Activated naive CD4-positive, alpha-beta T cell treated with anti-CD3 and anti-CD28 coated beads, Interleukin-2, amount 10 ng/mL, durations not matched to agents 7 days and 5 days (primary cell): Measurements from ENCODE around the gene STRADA.

Source experiments
- CTCF ChIA-PET: fragments of 350-600 bp; sonication (Branson Sonifier 250); formaldehyde crosslinking; loops from one replicate; lab custom pipeline; 2021; ENCODE audit warnings: antibody characterized with exemption; lab: Charles Lee
- DNase-seq: peaks from one replicate; pipeline ENCODE4 v3.0.0-alpha.2; 2020
- H3K27ac Mint-ChIP-seq: one replicate; pipeline ENCODE4 v1.8.0; 2021; ENCODE audit warnings: mild to moderate bottlenecking, moderate library complexity, mixed read lengths
- H3K27me3 Mint-ChIP-seq: one replicate; pipeline ENCODE4 v1.8.0; 2021; ENCODE audit warnings: mild to moderate bottlenecking, mixed read lengths
- H3K36me3 Mint-ChIP-seq: one replicate; pipeline ENCODE4 v1.8.0; 2021; ENCODE audit warnings: mixed read lengths
- H3K4me1 Mint-ChIP-seq: one replicate; pipeline ENCODE4 v1.8.0; 2021; ENCODE audit warnings: mixed read lengths
- H3K4me3 Mint-ChIP-seq: one replicate; pipeline ENCODE4 v1.8.0; 2021; ENCODE audit warnings: mild to moderate bottlenecking, moderate library complexity, mixed read lengths
- H3K9me3 Mint-ChIP-seq: one replicate; pipeline ENCODE4 v1.8.0; 2021; ENCODE audit warnings: mixed read lengths

The STRADA gene

DNA sequence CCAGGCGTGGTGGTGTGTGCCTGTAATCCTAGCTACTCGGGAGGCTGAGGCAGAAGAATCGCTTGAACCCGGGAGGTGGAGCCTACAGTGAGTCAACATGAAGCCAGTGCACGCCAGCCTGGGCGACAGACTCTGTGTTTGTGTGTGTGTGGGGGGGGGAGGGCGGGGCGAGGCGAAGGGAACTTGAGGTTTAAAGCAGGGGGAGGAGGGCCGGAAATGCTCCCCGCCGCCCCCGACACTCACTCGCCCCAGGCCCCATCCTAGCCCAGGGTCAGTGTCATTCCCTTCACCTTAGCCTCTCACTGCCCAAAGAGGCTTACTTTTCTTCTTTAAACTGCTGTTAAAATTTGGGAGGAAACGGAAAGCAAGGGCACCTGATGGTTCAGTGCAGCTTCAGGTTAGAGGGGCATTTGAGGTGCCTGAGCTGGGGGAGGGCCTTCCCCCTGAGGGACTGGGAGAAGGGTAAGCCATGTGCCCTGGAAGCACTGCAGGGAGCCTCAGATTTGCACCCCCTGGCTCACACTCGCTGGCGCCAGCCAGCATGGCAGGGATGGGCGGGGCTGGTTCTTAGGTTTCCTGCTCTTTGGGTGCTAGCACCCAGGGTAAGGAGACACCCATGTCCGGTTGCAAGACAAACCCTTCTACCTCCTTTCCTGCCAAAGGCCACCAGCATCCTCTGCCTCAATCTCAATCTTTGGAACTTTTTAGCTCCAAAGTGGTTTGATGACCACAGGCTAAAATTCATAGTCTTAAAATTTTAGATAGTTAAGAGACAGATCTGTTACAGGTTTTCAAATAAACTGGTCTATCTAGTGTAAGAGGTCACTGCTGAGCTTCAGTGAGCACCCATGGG, 39.5 kb downstream of the STRADA start:
- CTCF ChIA-PET, result interaction anchor here (1.0 to 2.2 kb wide), 6 partner anchors 9 to 126 kb away, joined by 3 to 9 read pairs (median 4); no protein-coding TSS in a partner anchor
- Mint-ChIP-seq H3K4me3 (peak overlapping the region; percentile 94), H3K27me3 (peaks cover 5% of the 10 kb centered on the region), H3K27ac (peak overlapping the region; percentile 99), H3K9me3 (no peaks in the 10 kb centered on the region), H3K4me1 (peaks cover 64% of the 10 kb centered on the region), H3K36me3 (peaks cover 57% of the 10 kb centered on the region)
- peak; percentile 89 for DNase-seq

GRCh38 chr17:63701456-63701820, 40.2 kb downstream of the STRADA start:
- peak; percentile 32 for DNase-seq
- H3K27ac Mint-ChIP-seq, result peak overlapping the region; percentile 99
- peak overlapping the region; percentile 94 for H3K4me3 Mint-ChIP-seq
- H3K27me3 Mint-ChIP-seq, result peaks cover 5% of the 10 kb centered on the region
- CTCF ChIA-PET, result interaction anchor here (1.0 to 2.2 kb wide), 7 partner anchors 9 to 127 kb away, joined by 3 to 9 read pairs (median 3); no protein-coding TSS in a partner anchor
- H3K36me3 Mint-ChIP-seq, result peaks cover 59% of the 10 kb centered on the region
- no peaks in the 10 kb centered on the region for H3K9me3 Mint-ChIP-seq
- peaks cover 64% of the 10 kb centered on the region for H3K4me1 Mint-ChIP-seq

GRCh38 chr17:63700528-63701455, 40.8 kb downstream of the STRADA start:
- H3K4me3 Mint-ChIP-seq, result peak overlapping the region; percentile 94
- H3K36me3 Mint-ChIP-seq, result peaks cover 61% of the 10 kb centered on the region
- H3K27me3 Mint-ChIP-seq, result peaks cover 5% of the 10 kb centered on the region
- DNase-seq, result peak; percentile 64
- peak overlapping the region; percentile 99 for H3K27ac Mint-ChIP-seq
- CTCF ChIA-PET, result interaction anchor here (0.6 to 2.2 kb wide), 7 partner anchors 10 to 127 kb away, joined by 3 to 9 read pairs (median 3); no protein-coding TSS in a partner anchor
- peaks cover 64% of the 10 kb centered on the region for H3K4me1 Mint-ChIP-seq
- no peaks in the 10 kb centered on the region for H3K9me3 Mint-ChIP-seq

- Mint-ChIP-seq H3K4me3 (peak within 1 kb of the TSS; percentile 94), H3K27ac (peak within 1 kb of the TSS; percentile 99), H3K27me3 (peaks cover 5% of the 10 kb centered on the region), H3K9me3 (no peaks in the 10 kb centered on the region), H3K36me3 (peaks cover 64% of the 10 kb centered on the region), H3K4me1 (peaks cover 64% of the 10 kb centered on the region)
- CTCF ChIA-PET, result interaction anchor here (0.6 kb wide), 1 partner anchor 11 kb away, joined by 3 read pairs; no protein-coding TSS in a partner anchor
- DNase-seq, result peak; percentile 90
Observed at GRCh38 chr17:63699638-63700527, 41.7 kb downstream of the STRADA start, which contains the start of gene LIMD2. Gene LIMD2 (minus strand): TSS chr17:63700125. CDS start chr17:63699298, 827 bp downstream.

DNA sequence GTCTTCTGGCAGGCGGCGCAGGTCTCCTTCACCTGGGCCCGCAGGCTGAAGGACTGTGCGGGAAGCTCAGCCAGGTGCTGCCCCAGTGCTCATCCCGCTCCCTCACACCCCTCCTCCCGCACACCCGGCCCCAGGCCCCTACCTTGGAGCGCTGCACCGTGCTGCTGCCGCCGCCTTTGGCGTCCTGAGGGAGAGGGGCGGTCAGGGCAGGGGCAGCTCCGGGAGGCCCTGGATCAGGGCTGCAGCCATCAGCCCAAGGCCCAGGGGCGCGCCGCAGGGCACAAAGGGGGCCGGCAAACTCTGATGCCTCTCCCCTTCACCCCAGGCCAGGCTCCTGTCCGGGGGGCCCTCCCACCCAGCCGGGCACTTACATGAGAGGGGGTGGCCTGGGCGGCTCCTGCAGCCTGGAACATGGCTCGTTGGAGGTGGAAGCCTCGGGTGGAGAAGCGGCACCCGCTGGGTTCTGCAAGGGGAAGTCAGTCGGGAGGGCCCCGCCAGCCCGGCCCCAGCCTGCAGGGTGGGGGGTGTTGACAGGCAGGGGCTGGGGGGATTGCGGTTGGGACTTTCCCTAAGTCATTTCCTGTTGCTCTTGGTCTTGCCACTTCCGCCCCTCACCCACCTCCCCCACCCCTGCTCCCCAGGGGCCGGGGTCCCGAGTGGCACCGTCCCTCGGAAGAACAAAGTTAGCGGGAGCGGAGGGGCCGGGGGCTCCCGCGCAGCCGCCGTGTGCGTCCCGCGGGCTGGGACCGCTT, 42.5 kb downstream of the STRADA start:
- peaks cover 11% of the 10 kb centered on the region for H3K27me3 Mint-ChIP-seq
- no peaks in the 10 kb centered on the region for H3K9me3 Mint-ChIP-seq
- peak overlapping the region; percentile 93 for H3K4me3 Mint-ChIP-seq
- peaks cover 71% of the 10 kb centered on the region for H3K36me3 Mint-ChIP-seq
- CTCF ChIA-PET, result interaction anchor here (0.8 to 3.2 kb wide), 11 partner anchors 7 to 273 kb away, joined by 3 to 42 read pairs (median 4); no protein-coding TSS in a partner anchor
- peak; percentile 96 for DNase-seq
- H3K4me1 Mint-ChIP-seq, result peaks cover 61% of the 10 kb centered on the region
- H3K27ac Mint-ChIP-seq, result peak overlapping the region; percentile 97

DNA sequence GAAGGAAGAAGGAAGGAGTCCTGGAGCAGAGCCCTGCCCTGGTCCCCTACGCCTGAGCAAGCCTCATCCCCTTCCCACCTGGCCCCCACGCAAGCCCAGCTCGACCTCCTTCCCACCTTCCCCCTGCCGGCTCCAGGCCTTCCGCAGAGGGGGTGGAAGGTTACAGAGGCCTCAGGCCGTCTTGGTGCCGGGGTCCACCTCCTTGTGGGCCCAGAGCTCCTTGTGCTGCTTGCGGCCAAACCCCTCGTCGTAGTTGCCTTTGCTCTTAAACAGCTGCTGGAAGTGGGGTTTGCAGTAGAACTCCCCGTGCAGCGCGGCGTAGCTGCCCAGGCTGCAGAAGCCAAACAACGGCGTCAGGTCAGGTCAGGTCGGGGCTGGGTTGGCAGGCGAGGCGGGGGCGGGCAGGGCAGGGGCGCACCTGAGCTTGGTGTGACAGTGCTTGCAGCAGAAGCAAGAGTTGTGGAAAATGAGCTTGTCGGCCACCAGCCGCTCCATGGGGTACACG, 43.2 kb downstream of the STRADA start:
- CTCF ChIA-PET, result interaction anchor here (0.6 to 3.2 kb wide), 13 partner anchors 8 to 272 kb away, joined by 3 to 42 read pairs (median 3); no protein-coding TSS in a partner anchor
- peaks cover 69% of the 10 kb centered on the region for H3K36me3 Mint-ChIP-seq
- peak; percentile 48 for DNase-seq
- peaks cover 58% of the 10 kb centered on the region for H3K4me1 Mint-ChIP-seq
- H3K4me3 Mint-ChIP-seq, result peak overlapping the region; percentile 93
- H3K27me3 Mint-ChIP-seq, result peaks cover 13% of the 10 kb centered on the region
- no peaks in the 10 kb centered on the region for H3K9me3 Mint-ChIP-seq
- peak overlapping the region; percentile 97 for H3K27ac Mint-ChIP-seq

GRCh38 chr17:63697341-63698286, 44.0 kb downstream of the STRADA start:
- Mint-ChIP-seq H3K36me3 (peaks cover 66% of the 10 kb centered on the region), H3K27me3 (peaks cover 13% of the 10 kb centered on the region), H3K4me1 (peaks cover 54% of the 10 kb centered on the region), H3K9me3 (no peaks in the 10 kb centered on the region), H3K4me3 (peak overlapping the region; percentile 93), H3K27ac (peak overlapping the region; percentile 97)
- CTCF ChIA-PET, result interaction anchor here (0.6 to 3.2 kb wide), 21 partner anchors 9 to 271 kb away, joined by 3 to 42 read pairs (median 4); partner anchors contain the start of genes CCDC47 and DDX42
- peak; percentile 91 for DNase-seq

DNA sequence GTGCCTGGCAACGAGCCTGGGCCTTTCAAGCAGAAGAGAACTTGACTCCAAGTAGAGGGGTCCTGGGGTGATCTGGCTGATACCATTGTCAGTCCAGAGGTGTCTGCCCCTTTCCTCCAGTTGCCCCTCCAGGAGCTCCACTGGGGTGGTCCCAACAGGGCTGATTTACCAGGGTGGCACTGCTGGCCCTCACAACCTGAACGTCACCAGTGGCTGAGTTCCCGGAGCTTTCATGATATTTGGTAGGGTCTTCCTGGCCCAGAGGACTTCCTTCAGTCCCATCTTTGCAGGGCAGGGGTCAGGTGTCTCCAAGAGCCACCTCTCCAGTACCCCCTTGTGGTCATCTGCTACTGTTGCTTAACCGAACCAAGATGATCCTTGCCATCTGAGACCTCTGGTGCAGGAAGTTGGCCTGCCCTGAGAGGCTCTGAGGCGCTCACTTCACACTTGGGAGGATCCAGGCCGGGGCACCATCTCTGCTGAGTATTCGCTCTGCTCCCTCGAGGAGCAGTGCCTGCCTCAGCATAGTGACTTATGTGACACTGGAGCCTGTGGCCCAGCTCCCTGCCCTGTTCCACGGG, 45.1 kb downstream of the STRADA start:
- Mint-ChIP-seq H3K27me3 (peaks cover 13% of the 10 kb centered on the region), H3K27ac (peak overlapping the region; percentile 97), H3K36me3 (peaks cover 64% of the 10 kb centered on the region), H3K4me3 (peak overlapping the region; percentile 93), H3K4me1 (peaks cover 44% of the 10 kb centered on the region), H3K9me3 (no peaks in the 10 kb centered on the region)
- DNase-seq, result peak; percentile 62
- CTCF ChIA-PET, result interaction anchor here (0.8 to 3.2 kb wide), 9 partner anchors 10 to 270 kb away, joined by 3 to 42 read pairs (median 4); partner anchors contain the start of genes CCDC47 and DDX42

- no peak for DNase-seq
- peaks cover 13% of the 10 kb centered on the region for H3K27me3 Mint-ChIP-seq
- peaks cover 65% of the 10 kb centered on the region for H3K36me3 Mint-ChIP-seq
- peak overlapping the region; percentile 97 for H3K27ac Mint-ChIP-seq
- H3K9me3 Mint-ChIP-seq, result no peaks in the 10 kb centered on the region
- CTCF ChIA-PET, result interaction anchor here (1.6 to 2.5 kb wide), 3 partner anchors 10 to 78 kb away, joined by 4 to 8 read pairs (median 5); partner anchors contain the start of genes CCDC47 and DDX42
- H3K4me3 Mint-ChIP-seq, result peak overlapping the region; percentile 93
- H3K4me1 Mint-ChIP-seq, result peaks cover 42% of the 10 kb centered on the region
Observed at GRCh38 chr17:63695889-63696288, 45.7 kb downstream of the STRADA start.

- no peaks in the 10 kb centered on the region for H3K9me3 Mint-ChIP-seq
- DNase-seq, result peak; percentile 30
- peak overlapping the region; percentile 97 for H3K27ac Mint-ChIP-seq
- H3K4me3 Mint-ChIP-seq, result peak overlapping the region; percentile 23
- peaks cover 13% of the 10 kb centered on the region for H3K27me3 Mint-ChIP-seq
- CTCF ChIA-PET, result interaction anchor here (0.9 to 2.5 kb wide), 6 partner anchors 11 to 269 kb away, joined by 3 to 8 read pairs (median 4); partner anchors contain the start of genes CCDC47 and DDX42
- peaks cover 70% of the 10 kb centered on the region for H3K36me3 Mint-ChIP-seq
- peaks cover 42% of the 10 kb centered on the region for H3K4me1 Mint-ChIP-seq
Observed at GRCh38 chr17:63694950-63695773, 46.4 kb downstream of the STRADA start.
